Measurements from ENCODE around the gene LEF1. TPM values are rescaled to one million over a fixed set of nuclear protein-coding genes. Genes with fewer than 3 reads are reported as not detected.
"Not testable (repeated sequence)": the region's sequence is repeated elsewhere in the genome, so short reads cannot be mapped to it uniquely, and the experiment has no call there.

Gene LEF1
- total RNA-seq, 1 donor from 2014 or later, result 2.8 TPM

GRCh38 chr4:108013955-108014354 is 154.8 kb downstream of the LEF1 start:
- H3K36me3 Mint-ChIP-seq (ENCODE audit: low read depth), result peaks cover 9% of the 10 kb centered on the region
- no peaks in the 10 kb centered on the region for H3K27me3 Mint-ChIP-seq (ENCODE audit: low read depth)
- H3K9me3 Mint-ChIP-seq (ENCODE audit: low read depth), result peaks cover 3% of the 10 kb centered on the region
- TF ChIP-seq, protein P1, sequence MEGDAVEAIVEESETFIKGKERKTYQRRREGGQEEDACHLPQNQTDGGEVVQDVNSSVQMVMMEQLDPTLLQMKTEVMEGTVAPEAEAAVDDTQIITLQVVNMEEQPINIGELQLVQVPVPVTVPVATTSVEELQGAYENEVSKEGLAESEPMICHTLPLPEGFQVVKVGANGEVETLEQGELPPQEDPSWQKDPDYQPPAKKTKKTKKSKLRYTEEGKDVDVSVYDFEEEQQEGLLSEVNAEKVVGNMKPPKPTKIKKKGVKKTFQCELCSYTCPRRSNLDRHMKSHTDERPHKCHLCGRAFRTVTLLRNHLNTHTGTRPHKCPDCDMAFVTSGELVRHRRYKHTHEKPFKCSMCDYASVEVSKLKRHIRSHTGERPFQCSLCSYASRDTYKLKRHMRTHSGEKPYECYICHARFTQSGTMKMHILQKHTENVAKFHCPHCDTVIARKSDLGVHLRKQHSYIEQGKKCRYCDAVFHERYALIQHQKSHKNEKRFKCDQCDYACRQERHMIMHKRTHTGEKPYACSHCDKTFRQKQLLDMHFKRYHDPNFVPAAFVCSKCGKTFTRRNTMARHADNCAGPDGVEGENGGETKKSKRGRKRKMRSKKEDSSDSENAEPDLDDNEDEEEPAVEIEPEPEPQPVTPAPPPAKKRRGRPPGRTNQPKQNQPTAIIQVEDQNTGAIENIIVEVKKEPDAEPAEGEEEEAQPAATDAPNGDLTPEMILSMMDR (IDR thresholded peaks at IDR 0.05), result no peak
- H3K27ac Mint-ChIP-seq (ENCODE audit: unreplicated experiment), result no peak overlapping the region
- no peak overlapping the region for H3K4me3 Mint-ChIP-seq (ENCODE audit: unreplicated experiment)
- H3K4me1 Mint-ChIP-seq (ENCODE audit: low read depth), result peaks cover 13% of the 10 kb centered on the region
- no peak for DNase-seq (ENCODE audit: low spot score)

GRCh38 chr4:108013327-108013726 is 155.4 kb downstream of the LEF1 start:
- TF ChIP-seq, protein P1 (IDR thresholded peaks at IDR 0.05), result no peak
- Mint-ChIP-seq H3K4me3 (ENCODE audit: unreplicated experiment) (no peak overlapping the region), H3K9me3 (ENCODE audit: low read depth) (peaks cover 3% of the 10 kb centered on the region), H3K36me3 (ENCODE audit: low read depth) (peaks cover 9% of the 10 kb centered on the region), H3K27me3 (ENCODE audit: low read depth) (no peaks in the 10 kb centered on the region), H3K27ac (ENCODE audit: unreplicated experiment) (no peak overlapping the region), H3K4me1 (ENCODE audit: low read depth) (peaks cover 19% of the 10 kb centered on the region)
- DNase-seq (ENCODE audit: low spot score), result no peak

GRCh38 chr4:108012382-108012781 is 156.3 kb downstream of the LEF1 start:
- not testable (repeated sequence) for H3K27me3 Mint-ChIP-seq (ENCODE audit: low read depth); DNase-seq (ENCODE audit: low spot score); H3K36me3 Mint-ChIP-seq (ENCODE audit: low read depth); H3K9me3 Mint-ChIP-seq (ENCODE audit: low read depth); H3K4me3 Mint-ChIP-seq (ENCODE audit: unreplicated experiment); H3K27ac Mint-ChIP-seq (ENCODE audit: unreplicated experiment)
- peaks cover 20% of the 10 kb centered on the region for H3K4me1 Mint-ChIP-seq (ENCODE audit: low read depth)

DNA sequence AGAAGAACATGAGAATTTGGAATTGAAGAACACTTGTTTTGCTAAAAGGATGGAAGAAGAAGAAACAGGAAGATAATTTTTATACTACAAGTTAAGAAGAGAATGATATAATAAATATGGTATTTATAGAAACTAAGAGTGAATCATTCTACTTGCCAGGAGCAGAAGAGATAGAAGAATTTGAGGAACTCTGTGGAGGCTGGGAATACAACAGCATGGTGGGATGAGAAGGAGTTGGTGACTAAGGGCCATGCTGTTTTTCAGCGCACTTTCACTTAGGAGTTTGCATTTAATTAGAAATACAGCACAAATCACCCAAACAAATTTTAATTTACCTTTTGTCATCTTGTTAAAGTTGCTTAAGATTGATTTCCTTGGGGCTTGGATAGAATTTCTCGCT is 158.6 kb downstream of the LEF1 start:
- peaks cover 3% of the 10 kb centered on the region for H3K9me3 Mint-ChIP-seq (ENCODE audit: low read depth)
- H3K4me3 Mint-ChIP-seq (ENCODE audit: unreplicated experiment), result no peak overlapping the region
- H3K27me3 Mint-ChIP-seq (ENCODE audit: low read depth), result no peaks in the 10 kb centered on the region
- TF ChIP-seq, protein P1 (IDR thresholded peaks at IDR 0.05), result no peak
- peaks cover 2% of the 10 kb centered on the region for H3K36me3 Mint-ChIP-seq (ENCODE audit: low read depth)
- DNase-seq (ENCODE audit: low spot score), result no peak
- H3K27ac Mint-ChIP-seq (ENCODE audit: unreplicated experiment), result peak overlapping the region; percentile 64
- peaks cover 20% of the 10 kb centered on the region for H3K4me1 Mint-ChIP-seq (ENCODE audit: low read depth)

DNA sequence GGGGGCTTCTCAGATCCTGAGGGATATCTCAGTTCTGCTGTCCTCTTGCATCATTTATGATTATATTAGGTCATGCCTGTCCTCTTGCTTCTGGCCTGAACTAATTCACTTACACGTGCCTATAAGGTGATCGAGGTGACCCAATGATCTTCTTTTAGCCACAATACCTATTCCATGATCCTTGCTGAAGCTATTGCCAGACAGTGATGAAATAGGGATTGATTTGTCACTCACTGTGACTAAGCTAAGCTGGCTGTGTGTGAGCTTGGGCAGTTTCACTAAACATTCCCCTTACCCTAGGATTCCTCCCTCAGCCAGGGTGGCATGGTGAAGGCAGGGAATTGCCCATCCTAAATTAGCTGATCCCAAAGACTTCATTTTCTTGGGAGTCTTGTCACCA is 160.0 kb downstream of the LEF1 start:
- no peak for DNase-seq (ENCODE audit: low spot score)
- peak overlapping the region; percentile 65 for H3K27ac Mint-ChIP-seq (ENCODE audit: unreplicated experiment)
- H3K4me1 Mint-ChIP-seq (ENCODE audit: low read depth), result peaks cover 29% of the 10 kb centered on the region

DNA sequence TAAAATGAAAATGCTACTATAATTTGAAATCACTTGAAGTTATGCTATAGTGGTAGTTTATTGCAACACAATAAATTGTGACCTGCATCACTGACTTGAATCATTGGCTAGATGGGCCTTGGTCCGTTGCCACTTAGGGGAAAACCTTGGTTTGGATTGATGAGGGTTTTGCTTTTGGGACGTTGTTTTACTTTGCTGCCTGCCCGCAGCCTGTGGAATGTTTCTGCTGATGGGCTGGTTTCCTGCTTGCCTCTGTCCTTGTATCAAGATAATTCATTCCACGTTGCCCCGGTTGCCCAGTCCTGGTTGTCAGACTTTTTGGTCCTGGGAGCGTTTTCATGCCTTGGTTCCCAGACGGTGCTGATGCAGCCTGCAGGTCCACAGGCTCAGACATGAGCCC is 160.7 kb downstream of the LEF1 start:
- DNase-seq (ENCODE audit: low spot score), result no peak
- H3K4me1 Mint-ChIP-seq (ENCODE audit: low read depth), result peaks cover 32% of the 10 kb centered on the region
- no peak overlapping the region for H3K27ac Mint-ChIP-seq (ENCODE audit: unreplicated experiment)

More for the DNA sequence above, 160.0 kb downstream of the LEF1 start:
- no peak overlapping the region for H3K4me3 Mint-ChIP-seq (ENCODE audit: unreplicated experiment)
- TF ChIP-seq, protein P1 (IDR thresholded peaks at IDR 0.05), result no peak
- peaks cover 2% of the 10 kb centered on the region for H3K36me3 Mint-ChIP-seq (ENCODE audit: low read depth)
- H3K9me3 Mint-ChIP-seq (ENCODE audit: low read depth), result peaks cover 3% of the 10 kb centered on the region
- no peaks in the 10 kb centered on the region for H3K27me3 Mint-ChIP-seq (ENCODE audit: low read depth)

More for the DNA sequence above, 160.7 kb downstream of the LEF1 start:
- Mint-ChIP-seq H3K27me3 (ENCODE audit: low read depth) (no peaks in the 10 kb centered on the region), H3K36me3 (ENCODE audit: low read depth) (peaks cover 2% of the 10 kb centered on the region), H3K4me3 (ENCODE audit: unreplicated experiment) (no peak overlapping the region), H3K9me3 (ENCODE audit: low read depth) (peaks cover 3% of the 10 kb centered on the region)
- TF ChIP-seq, protein P1 (IDR thresholded peaks at IDR 0.05), result no peak

Measured in chondrocyte (in vitro differentiated cells).